DOHH2 (cell line): ENCODE data around the gene XPC.

Experiments
- H3F3A ChIP-seq: fragments of 200-600 bp; sonication (generic), shearing (Covaris generic); 2 replicates; pipeline ENCODE4 v1.6.0; 2016; ENCODE audit warnings: antibody characterized with exemption, mild to moderate bottlenecking; ENCODE audit not compliant: control insufficient read depth, insufficient read depth
- H3K27ac ChIP-seq: fragments of 200-600 bp; sonication (generic); 2 replicates; pipeline ENCODE4 v1.5.1; 2014; ENCODE audit warnings: low read depth, mild to moderate bottlenecking, low read length, moderate library complexity
- H3K27me3 ChIP-seq: fragments of 200-600 bp; sonication (generic); 2 replicates; pipeline ENCODE4 v1.6.1; 2014; ENCODE audit warnings: mild to moderate bottlenecking, low read length, mixed read lengths; ENCODE audit not compliant: control insufficient read depth
- H3K36me3 ChIP-seq: fragments of 200-600 bp; sonication (generic); 2 replicates; pipeline ENCODE4 v1.6.1; 2014; ENCODE audit warnings: mild to moderate bottlenecking, low read length, moderate library complexity, mixed read lengths; ENCODE audit not compliant: control insufficient read depth
- H3K4me1 ChIP-seq: fragments of 200-600 bp; sonication (generic); 2 replicates; pipeline ENCODE4 v1.6.1; 2014; ENCODE audit warnings: mild to moderate bottlenecking, low read length, mixed read lengths; ENCODE audit not compliant: control insufficient read depth
- H3K4me2 ChIP-seq: fragments of 200-600 bp; sonication (generic); 2 replicates; pipeline ENCODE4 v1.6.0; 2014; ENCODE audit warnings: mild to moderate bottlenecking, low read length, moderate library complexity
- H3K4me3 ChIP-seq: fragments of 200-600 bp; sonication (generic); 2 replicates; pipeline ENCODE4 v1.5.1; 2014; ENCODE audit warnings: mild to moderate bottlenecking, low read length, mixed read lengths
- H3K79me2 ChIP-seq: fragments of 200-600 bp; sonication (generic); 2 replicates; pipeline ENCODE4 v1.6.1; 2014; ENCODE audit warnings: mild to moderate bottlenecking, low read length, mixed read lengths; ENCODE audit not compliant: control insufficient read depth
- H3K9me2 ChIP-seq: fragments of 200-600 bp; sonication (generic); replicated peaks from 2 replicates; pipeline ENCODE4 v1.6.1; 2014; ENCODE audit warnings: mild to moderate bottlenecking, low read length, mixed read lengths; ENCODE audit not compliant: control insufficient read depth
- H3K9me3 ChIP-seq: fragments of 200-600 bp; sonication (generic); 2 replicates; pipeline ENCODE4 v1.6.1; 2014; ENCODE audit warnings: antibody characterized with exemption, low read length, mixed read lengths; ENCODE audit not compliant: control insufficient read depth, insufficient read depth
- H4K20me1 ChIP-seq: fragments of 200-600 bp; sonication (generic); 2 replicates; pipeline ENCODE4 v1.6.0; 2014; ENCODE audit warnings: low read depth, mild to moderate bottlenecking, antibody characterized with exemption, low read length, moderate library complexity; ENCODE audit not compliant: control insufficient read depth, insufficient read depth
- EZH2phosphoT487 ChIP-seq: fragments of 200-600 bp; sonication (generic); IDR thresholded peaks from 2 replicates; pipeline ENCODE4 v1.6.1; 2017; ENCODE audit warnings: borderline replicate concordance, mild to moderate bottlenecking, antibody characterized with exemption, low read length, moderate library complexity, mixed read lengths
- TF ChIP-seq, protein P1 (sequence below): fragments of 200-600 bp; sonication (generic); IDR thresholded peaks from one replicate; pipeline ENCODE4 v1.5.1; 2014; ENCODE audit warnings: antibody characterized with exemption, mild to moderate bottlenecking, low read depth, low read length; ENCODE audit not compliant: poor library complexity, severe bottlenecking

Gene XPC

DNA sequence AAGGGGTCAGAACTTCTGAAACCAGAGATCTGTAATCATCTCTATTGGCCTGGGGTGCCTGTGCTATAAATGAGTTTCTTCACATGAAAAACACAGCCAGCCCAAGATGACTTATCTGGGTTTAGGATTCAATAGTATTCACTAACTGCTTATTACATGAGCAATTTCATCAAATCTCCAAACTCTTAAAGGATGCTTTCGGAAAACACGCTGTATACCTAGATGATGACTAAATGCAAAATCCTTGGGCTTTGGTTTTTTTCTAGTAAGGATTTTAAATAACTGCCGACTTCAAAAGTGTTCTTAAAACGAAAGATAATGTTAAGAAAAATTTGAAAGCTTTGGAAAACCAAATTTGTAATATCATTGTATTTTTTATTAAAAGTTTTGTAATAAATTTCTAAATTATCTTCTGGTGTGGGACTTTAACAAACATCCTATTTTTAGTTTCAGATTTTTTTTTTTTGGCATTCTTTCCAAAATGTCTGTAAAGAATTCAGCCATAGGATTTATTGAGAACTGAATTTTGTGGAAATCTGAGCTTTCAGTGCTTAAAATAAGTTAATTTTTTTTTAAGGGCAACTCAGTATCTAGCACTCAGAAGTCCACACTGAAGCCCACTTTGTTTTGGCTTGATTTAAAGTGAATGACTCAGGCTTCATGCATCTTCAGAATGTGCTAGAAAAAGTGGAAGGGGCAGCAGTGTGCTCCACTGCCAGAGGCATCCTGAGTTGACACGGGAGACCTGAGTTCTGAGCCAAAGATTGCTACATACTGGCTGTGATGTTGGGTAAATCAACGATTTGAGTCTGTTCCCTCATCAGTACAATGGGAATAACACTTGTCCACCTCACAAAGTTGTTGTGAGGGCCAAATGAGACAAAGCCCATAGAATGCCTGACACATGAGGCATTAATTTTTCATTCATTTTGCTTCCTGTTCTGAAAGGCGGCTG lies 34.9 kb downstream of the XPC start:
- H3K27me3 ChIP-seq, result no peaks in the 10 kb centered on the region
- no peak overlapping the region for H3K4me3 ChIP-seq
- peaks cover 38% of the 10 kb centered on the region for H3K36me3 ChIP-seq
- H3K9me3 ChIP-seq, result no peaks in the 10 kb centered on the region
- no peaks in the 10 kb centered on the region for H4K20me1 ChIP-seq
- H3K9me2 ChIP-seq, result no peaks in the 10 kb centered on the region
- H3K4me1 ChIP-seq, result no peaks in the 10 kb centered on the region
- no peak overlapping the region for H3K27ac ChIP-seq
- no peak for TF ChIP-seq EZH2phosphoT487
- TF ChIP-seq, protein P1, sequence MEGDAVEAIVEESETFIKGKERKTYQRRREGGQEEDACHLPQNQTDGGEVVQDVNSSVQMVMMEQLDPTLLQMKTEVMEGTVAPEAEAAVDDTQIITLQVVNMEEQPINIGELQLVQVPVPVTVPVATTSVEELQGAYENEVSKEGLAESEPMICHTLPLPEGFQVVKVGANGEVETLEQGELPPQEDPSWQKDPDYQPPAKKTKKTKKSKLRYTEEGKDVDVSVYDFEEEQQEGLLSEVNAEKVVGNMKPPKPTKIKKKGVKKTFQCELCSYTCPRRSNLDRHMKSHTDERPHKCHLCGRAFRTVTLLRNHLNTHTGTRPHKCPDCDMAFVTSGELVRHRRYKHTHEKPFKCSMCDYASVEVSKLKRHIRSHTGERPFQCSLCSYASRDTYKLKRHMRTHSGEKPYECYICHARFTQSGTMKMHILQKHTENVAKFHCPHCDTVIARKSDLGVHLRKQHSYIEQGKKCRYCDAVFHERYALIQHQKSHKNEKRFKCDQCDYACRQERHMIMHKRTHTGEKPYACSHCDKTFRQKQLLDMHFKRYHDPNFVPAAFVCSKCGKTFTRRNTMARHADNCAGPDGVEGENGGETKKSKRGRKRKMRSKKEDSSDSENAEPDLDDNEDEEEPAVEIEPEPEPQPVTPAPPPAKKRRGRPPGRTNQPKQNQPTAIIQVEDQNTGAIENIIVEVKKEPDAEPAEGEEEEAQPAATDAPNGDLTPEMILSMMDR, result no peak
- H3K79me2 ChIP-seq, result no peaks in the 10 kb centered on the region
- H3K4me2 ChIP-seq, result no peak overlapping the region
- H3F3A ChIP-seq, result peaks cover 13% of the 10 kb centered on the region

DNA sequence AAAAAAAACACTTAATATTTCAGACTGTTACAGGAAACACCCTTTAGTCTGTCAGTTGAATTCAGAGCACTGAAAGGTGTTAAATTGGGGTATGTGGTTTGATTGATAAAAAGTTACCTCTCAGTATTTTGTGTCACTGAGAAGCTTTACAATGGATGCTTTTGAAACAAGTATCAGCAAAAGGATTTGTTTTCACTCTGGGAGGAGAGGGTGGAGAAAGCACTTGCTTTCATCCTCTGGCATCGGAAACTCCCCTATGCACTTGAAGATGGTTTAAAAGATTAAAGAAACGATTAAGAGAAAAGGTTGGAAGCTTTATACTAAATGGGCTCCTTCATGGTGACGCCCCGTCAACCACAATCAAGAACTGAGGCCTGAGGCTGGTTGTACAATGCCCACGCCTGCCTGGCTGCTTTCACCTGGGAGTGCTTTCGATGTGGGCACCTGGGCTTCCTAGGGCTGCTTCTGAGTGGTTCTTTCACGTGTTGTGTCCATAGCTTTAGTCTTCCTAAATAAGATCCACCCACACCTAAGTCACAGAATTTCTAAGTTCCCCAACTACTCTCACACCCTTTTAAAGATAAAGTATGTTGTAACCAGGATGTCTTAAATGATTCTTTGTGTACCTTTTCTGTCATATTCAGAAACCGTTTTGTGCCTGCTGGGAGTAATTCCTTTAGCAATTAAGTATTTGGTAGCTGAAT lies 35.7 kb downstream of the XPC start:
- no peak overlapping the region for H3K27ac ChIP-seq
- no peaks in the 10 kb centered on the region for H3K9me2 ChIP-seq
- H3K9me3 ChIP-seq, result no peaks in the 10 kb centered on the region
- H4K20me1 ChIP-seq, result no peaks in the 10 kb centered on the region
- H3K4me1 ChIP-seq, result no peaks in the 10 kb centered on the region
- no peak overlapping the region for H3K4me2 ChIP-seq
- peaks cover 13% of the 10 kb centered on the region for H3F3A ChIP-seq
- H3K79me2 ChIP-seq, result no peaks in the 10 kb centered on the region
- H3K4me3 ChIP-seq, result no peak overlapping the region
- TF ChIP-seq, protein P1, result no peak
- TF ChIP-seq EZH2phosphoT487, result no peak
- H3K36me3 ChIP-seq, result peaks cover 31% of the 10 kb centered on the region
- H3K27me3 ChIP-seq, result no peaks in the 10 kb centered on the region

DNA sequence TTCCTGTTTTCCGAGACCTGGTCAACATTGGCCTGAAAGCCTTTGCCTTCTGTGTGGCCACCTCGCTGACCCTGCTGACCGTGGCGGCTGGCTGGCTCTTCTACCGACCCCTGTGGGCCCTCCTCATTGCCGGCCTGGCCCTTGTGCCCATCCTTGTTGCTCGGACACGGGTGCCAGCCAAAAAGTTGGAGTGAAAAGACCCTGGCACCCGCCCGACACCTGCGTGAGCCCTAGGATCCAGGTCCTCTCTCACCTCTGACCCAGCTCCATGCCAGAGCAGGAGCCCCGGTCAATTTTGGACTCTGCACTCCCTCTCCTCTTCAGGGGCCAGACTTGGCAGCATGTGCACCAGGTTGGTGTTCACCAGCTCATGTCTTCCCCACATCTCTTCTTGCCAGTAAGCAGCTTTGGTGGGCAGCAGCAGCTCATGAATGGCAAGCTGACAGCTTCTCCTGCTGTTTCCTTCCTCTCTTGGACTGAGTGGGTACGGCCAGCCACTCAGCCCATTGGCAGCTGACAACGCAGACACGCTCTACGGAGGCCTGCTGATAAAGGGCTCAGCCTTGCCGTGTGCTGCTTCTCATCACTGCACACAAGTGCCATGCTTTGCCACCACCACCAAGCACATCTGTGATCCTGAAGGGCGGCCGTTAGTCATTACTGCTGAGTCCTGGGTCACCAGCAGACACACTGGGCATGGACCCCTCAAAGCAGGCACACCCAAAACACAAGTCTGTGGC lies 36.6 kb downstream of the XPC start:
- no peaks in the 10 kb centered on the region for H4K20me1 ChIP-seq
- no peaks in the 10 kb centered on the region for H3K79me2 ChIP-seq
- no peaks in the 10 kb centered on the region for H3K9me3 ChIP-seq
- H3K36me3 ChIP-seq, result peaks cover 23% of the 10 kb centered on the region
- TF ChIP-seq, protein P1, result no peak
- TF ChIP-seq EZH2phosphoT487, result no peak
- no peaks in the 10 kb centered on the region for H3K9me2 ChIP-seq
- H3K27me3 ChIP-seq, result no peaks in the 10 kb centered on the region
- no peak overlapping the region for H3K4me2 ChIP-seq
- H3K27ac ChIP-seq, result no peak overlapping the region
- H3F3A ChIP-seq, result peaks cover 13% of the 10 kb centered on the region
- H3K4me3 ChIP-seq, result no peak overlapping the region
- no peaks in the 10 kb centered on the region for H3K4me1 ChIP-seq
